ENCODE measurements around the gene STRA6.

STRA6 gene

DNA sequence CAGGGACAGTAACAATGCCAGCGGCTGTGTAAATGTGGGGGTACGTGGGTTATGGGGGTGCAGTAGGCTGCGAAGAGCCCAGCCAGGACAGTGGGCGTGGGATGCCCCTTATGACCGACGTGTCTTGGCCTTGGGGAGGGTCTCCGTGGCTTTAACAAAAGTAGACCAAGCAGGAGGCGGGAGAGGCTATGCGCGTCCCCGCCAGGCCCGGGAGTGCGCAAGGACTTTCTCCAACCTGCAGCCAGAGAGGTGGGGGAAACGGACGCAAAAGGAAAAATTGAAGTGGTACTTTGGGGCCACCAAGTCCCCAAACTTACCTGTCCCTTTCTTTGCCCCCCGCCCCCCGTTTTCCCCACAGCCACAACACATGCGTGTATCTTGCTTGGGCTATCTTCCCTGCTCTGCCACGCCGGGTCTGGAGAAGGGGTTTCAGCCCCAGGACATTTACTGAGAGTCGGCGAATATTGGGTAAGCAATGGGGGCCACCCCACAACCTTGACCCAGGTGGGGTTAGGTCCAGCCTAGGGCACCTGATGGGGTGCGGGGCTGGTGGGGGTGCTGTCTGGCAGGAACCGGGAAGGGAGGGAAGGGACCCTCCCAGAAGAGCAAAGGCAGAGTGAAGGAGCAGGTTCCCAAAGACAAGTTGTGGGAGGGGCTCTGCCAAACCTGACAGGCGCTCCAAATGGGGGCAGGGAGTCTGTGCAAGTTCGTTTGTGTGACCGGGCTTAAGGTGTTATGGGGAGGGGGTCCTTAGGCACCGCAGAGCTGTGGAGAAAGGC, 71.5 kb downstream of the STRA6 start:
- no peak for DNase-seq

DNA sequence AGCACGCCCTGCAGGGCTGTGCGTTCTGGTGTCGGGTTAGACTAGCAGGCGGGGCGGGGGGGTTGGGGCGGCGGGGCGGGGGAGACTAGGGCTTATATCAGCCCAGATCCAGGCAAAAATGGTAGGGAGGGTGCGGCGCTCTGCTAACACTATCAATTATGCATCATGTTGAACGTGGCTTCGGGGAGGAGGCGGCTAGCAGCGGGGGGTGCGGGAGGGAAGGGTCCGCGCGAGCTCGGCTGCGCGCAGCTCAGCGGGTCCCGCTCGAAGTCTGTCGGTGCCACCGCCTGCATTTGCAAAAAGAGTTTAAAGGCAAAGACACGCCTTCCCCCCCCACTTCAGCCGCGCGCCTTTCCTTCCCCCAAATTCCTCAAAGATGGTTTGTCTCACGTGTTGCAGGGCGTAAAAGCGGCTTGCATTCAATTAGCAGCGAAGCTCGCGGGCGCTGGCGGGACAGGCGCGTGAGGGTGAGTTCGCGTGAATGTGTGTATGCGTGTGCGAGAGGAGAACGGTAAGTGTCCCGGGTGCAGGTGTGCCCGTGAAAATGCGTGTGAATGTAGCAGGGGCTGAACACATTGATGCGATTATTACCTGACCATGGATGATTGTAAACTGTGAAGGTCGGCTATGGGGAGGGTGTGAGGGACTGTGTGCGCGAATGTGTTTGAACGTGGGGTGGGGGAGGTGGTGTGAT, 72.3 kb downstream of the STRA6 start, which contains the start of gene ISLR2:
Gene ISLR2 (plus strand): TSS at position 432 of the 694 bp plus-strand sequence. CDS start 2,169 bp downstream, outside the sequence.
- no peak for DNase-seq

DNA sequence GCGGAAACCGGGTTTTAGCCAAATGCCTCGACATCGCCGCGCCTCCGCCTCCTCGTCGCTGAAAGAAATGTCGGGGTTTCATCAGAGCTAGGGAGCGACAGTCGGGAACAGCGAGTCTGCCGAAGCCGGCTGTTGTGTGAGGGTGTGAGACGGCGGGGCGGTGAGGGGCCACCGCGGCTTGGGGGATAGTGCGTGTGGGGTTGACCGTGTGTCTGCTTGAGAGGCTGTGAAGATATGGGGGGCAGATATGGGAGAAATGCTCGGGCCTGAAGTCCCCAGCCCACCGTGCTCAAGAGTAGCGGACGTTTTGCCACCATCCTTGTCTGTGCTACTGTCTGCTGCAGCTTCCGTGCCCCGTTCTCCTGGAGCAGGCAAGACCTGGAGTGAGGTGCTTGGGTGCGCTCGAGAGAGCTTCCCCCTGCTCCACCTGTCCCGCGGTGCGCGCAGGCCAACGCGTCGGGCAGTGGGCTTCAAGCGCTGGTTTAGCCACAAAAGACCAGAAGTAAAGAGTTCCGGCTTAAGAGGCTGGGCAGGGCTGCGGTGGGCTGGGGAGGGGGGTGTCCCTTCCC, 72.9 kb downstream of the STRA6 start:
- no peak for DNase-seq
